AG04449 (cell line): ENCODE data around the gene CDYL.

Experiments
- CTCF ChIA-PET: fragments of 350-600 bp; formaldehyde crosslinking; extraction: SDS; loops from one replicate; lab custom pipeline; 2021; ENCODE audit warnings: antibody characterized with exemption; lab: Yijun Ruan, JAX
- POLR2A ChIA-PET: fragments of 400-600, 350-600 bp; formaldehyde crosslinking; extraction: SDS; loops from one replicate; lab custom pipeline; 2020; ENCODE audit warnings: antibody characterized with exemption, inconsistent platforms; lab: Yijun Ruan, JAX
- DNase-seq: peaks from one replicate; pipeline ENCODE4 v3.0.0-alpha.2; 2010; ENCODE audit warnings: low read depth, low spot score
- H3K4me3 ChIP-seq: 2 replicates; pipeline ENCODE4 v1.5.1; 2011; ENCODE audit warnings: low read depth, mild to moderate bottlenecking, control low read depth, low read length
- CTCF ChIP-seq: IDR thresholded peaks from one replicate; pipeline ENCODE4 v1.5.1; 2011; ENCODE audit warnings: mild to moderate bottlenecking, moderate library complexity, low read length, control low read depth, inconsistent platforms; ENCODE audit not compliant: insufficient read depth; ENCODE audit errors: missing control alignments

Gene CDYL

DNA sequence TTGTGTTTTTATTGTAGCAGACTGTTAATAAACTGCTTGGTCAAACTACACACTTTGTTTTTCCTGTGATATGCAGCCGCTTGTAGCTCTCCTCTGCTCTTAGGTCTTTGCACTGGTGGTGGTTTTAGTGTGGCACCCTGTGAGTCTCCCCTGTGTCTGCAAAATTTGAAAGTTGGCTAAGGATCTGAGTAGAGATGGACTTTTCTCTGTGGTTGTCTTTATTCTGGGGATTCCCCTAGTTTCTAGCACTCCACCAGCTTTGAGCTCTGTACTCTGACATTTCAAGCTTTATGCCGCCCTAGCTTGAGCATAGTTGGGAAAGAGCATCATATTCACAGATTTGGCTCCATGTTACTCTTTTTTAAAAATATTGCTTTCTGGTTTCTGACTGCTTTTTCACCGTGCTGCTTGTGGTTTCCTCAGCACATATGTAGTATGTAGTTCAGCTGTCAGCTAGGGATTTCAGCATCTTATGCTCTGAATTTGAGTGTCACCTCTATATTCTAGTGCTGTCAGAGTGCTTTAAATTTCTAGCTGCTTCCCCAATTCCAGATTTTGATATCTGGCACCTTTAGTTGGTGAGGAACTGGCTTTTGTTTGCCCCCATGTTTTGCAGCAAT is 25.4 kb downstream of the CDYL start:
- no peak overlapping the region for H3K4me3 ChIP-seq
- TF ChIP-seq CTCF = no peak
- CTCF ChIA-PET = interaction anchor here (0.8 to 1.4 kb wide), 3 partner anchors 10 to 13 kb away, joined by 3 to 5 read pairs (median 4); no protein-coding TSS in a partner anchor
- POLR2A ChIA-PET = no interaction called here
- DNase-seq = no peak

DNA sequence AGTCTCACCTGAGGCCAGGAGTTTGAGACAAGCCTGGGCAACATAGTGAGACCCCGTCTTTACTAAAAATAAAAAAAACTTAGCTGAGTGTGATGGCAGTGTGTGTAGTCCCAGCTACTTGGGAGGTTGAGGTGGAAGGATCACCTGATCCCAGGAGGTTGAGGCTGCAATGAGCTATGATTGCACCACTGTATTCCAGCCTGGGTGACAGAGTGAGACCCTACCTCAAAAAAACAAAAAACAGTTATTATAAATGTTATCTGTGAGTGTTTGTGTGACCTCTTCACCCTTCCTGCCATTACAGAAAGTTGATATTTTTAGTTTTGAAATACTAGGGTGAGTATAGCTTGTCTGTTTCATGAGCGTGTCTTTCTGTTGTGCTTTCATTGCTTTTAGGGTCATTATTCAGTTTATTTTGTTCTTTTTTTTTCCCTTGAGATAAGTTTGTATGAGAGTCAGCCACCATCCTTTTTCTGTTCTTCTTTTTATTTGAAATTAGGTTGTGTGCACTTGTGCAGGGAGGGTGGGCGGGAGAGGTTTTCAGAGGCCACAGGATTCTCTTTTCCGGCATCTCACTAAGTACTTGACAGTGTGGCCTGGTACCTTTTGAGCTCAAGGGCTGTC is 26.2 kb downstream of the CDYL start:
- TF ChIP-seq CTCF = no peak
- no peak overlapping the region for H3K4me3 ChIP-seq
- no peak for DNase-seq
- ChIA-PET POLR2A (interaction anchor here (0.6 kb wide), 1 partner anchor 17 kb away, joined by 3 read pairs; no protein-coding TSS in a partner anchor), CTCF (interaction anchor here (0.8 to 1.4 kb wide), 3 partner anchors 9 to 12 kb away, joined by 3 to 5 read pairs (median 4); no protein-coding TSS in a partner anchor)

DNA sequence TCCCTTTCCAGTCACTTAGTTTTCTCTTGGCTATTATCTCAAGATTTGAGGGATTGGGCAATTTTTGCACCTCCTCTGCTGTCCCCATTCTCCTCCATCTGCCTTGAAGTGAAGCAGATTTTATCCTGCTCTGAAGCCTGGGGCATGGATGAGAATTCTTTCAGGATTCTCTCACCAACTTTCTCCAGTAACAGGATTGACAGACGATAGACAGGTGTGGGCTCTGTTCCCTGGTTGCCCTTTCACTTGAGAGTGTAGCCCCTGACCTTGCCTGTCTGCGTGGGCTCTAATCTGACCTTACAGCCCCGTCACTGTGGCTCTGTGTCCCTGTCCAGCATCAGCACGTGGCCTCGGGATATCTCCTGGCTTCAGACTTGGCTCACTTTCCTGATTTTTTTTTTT is 27.1 kb downstream of the CDYL start:
- no peak overlapping the region for H3K4me3 ChIP-seq
- no peak for TF ChIP-seq CTCF
- CTCF ChIA-PET = no interaction called here
- DNase-seq = no peak
- POLR2A ChIA-PET = interaction anchor here (0.6 kb wide), 1 partner anchor 1412 kb away, joined by 3 read pairs; no protein-coding TSS in a partner anchor

DNA sequence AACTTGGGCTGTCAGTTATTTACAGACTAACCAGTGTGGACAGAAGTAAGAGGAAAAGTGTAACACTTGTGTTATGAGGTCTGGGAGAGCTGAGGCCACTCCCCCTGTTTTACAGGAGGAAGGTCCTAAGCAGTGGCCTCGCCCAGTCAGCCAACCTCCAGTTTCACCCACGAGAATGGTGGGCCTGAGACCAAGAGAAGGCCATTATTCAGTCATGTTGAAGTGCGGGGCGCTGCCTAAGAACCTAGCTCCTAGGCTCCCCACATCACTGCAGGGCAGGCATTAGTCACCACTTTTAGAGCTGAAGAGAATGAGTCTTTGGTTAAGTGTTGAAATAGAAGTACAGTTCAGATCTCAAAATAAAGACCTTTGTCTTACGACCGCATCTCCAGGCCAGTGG is 27.9 kb downstream of the CDYL start:
- ChIA-PET CTCF (interaction anchor here (1.3 kb wide), 1 partner anchor 11 kb away, joined by 4 read pairs; no protein-coding TSS in a partner anchor), POLR2A (interaction anchor here (0.6 kb wide), 1 partner anchor 1413 kb away, joined by 3 read pairs; no protein-coding TSS in a partner anchor)
- no peak for DNase-seq
- TF ChIP-seq CTCF = no peak
- H3K4me3 ChIP-seq = no peak overlapping the region

GRCh38 chr6:4805553-4806336 is 29.5 kb downstream of the CDYL start:
- DNase-seq = no peak
- CTCF ChIA-PET = interaction anchor here (0.8 to 1.9 kb wide), 3 partner anchors 9 to 25 kb away, joined by 3 to 5 read pairs (median 3); no protein-coding TSS in a partner anchor
- H3K4me3 ChIP-seq = no peak overlapping the region
- TF ChIP-seq CTCF = peak; percentile 81
- POLR2A ChIA-PET = interaction anchor here (0.6 kb wide), 1 partner anchor 289 kb away, joined by 4 read pairs; no protein-coding TSS in a partner anchor
